ENCODE measurements around the gene ZNF581. TPM values are rescaled to one million over a fixed set of nuclear protein-coding genes. Genes with fewer than 3 reads are reported as not detected.
A peak's percentile ranks its signal among the peaks of the same experiment; 100 is the strongest.

The ZNF581 gene
- total and polyA plus RNA-seq, 4 donors: 2.1 to 7.3 (median 5.2) TPM

DNA sequence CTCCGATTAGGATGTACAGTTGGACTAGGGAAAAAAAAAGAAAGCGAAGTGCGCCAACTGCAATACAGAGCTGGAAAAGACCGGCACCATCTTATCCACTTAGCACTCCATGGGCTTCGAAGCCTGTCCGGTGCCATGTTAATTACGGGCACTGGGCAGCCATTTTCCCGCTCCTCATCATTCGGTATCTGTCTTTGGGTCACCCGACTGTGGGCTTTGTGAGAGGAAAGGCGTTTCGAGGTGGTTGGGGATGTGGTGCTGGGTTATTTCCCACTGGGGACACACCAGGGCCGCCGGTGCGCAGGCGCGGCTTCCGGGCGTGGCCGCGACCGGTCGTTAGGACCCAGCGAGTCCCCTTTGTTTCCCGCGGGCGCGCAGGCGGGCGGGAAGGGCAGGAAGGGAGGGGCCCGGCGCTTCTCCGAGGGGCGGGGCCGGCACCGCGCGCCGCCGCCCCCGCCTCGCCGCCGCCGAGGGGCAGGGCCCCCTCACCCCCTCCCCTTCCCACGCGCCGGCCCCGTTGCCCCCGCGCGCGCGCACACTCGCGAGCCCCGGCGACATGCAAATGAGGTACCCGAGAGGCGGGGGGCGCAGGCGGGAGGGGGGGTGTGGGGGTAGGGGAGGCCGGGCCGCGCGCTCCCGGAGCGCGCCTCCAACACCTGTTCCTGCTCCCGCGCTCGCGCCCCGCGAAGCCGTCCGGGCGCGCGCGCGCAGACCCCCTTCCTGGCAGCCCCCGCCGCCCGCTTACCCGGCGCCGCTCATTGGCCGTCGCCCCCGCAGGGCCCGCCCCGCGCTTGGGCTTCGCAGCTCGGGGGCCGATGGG, 43.4 kb upstream of the ZNF581 start, which contains the start of gene ZNF524:
TSS of gene ZNF524 (plus strand) at position 447 of the 820 bp plus-strand sequence. CDS start 1,825 bp downstream, outside the sequence.
- DNase-seq (ENCODE audit: low spot score): peak; percentile 86
- H3K4me1 ChIP-seq (ENCODE audit: control insufficient read depth in 4 of 4, insufficient read depth in 4 of 4, low read length in 3 of 4): peaks cover 1 to 17% (median 16%) of the 10 kb centered on the region in 4 donors
- peak within 1 kb of the TSS; percentile 87 to 89 for H3K9ac ChIP-seq (ENCODE audit: low read depth in 1 of 2, low read length in 2 of 2)
- under 1% methylated on average over 97 of the region's 97 CpGs for WGBS
- H3K27me3 ChIP-seq (ENCODE audit: control insufficient read depth in 4 of 4, insufficient read depth in 4 of 4, low read length in 3 of 4): no peaks in the 10 kb centered on the region
- peak within 1 kb of the TSS; percentile 78 to 91 (median 85) for H3K4me3 ChIP-seq (ENCODE audit: low read depth in 1 of 3, low read length in 3 of 3)
- TF ChIP-seq, protein P1, sequence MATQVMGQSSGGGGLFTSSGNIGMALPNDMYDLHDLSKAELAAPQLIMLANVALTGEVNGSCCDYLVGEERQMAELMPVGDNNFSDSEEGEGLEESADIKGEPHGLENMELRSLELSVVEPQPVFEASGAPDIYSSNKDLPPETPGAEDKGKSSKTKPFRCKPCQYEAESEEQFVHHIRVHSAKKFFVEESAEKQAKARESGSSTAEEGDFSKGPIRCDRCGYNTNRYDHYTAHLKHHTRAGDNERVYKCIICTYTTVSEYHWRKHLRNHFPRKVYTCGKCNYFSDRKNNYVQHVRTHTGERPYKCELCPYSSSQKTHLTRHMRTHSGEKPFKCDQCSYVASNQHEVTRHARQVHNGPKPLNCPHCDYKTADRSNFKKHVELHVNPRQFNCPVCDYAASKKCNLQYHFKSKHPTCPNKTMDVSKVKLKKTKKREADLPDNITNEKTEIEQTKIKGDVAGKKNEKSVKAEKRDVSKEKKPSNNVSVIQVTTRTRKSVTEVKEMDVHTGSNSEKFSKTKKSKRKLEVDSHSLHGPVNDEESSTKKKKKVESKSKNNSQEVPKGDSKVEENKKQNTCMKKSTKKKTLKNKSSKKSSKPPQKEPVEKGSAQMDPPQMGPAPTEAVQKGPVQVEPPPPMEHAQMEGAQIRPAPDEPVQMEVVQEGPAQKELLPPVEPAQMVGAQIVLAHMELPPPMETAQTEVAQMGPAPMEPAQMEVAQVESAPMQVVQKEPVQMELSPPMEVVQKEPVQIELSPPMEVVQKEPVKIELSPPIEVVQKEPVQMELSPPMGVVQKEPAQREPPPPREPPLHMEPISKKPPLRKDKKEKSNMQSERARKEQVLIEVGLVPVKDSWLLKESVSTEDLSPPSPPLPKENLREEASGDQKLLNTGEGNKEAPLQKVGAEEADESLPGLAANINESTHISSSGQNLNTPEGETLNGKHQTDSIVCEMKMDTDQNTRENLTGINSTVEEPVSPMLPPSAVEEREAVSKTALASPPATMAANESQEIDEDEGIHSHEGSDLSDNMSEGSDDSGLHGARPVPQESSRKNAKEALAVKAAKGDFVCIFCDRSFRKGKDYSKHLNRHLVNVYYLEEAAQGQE (IDR thresholded peaks at IDR 0.05): no peak
- TF ChIP-seq YY1 (IDR thresholded peaks at IDR 0.05) (peak; percentile 99), TAF1 (conservative IDR thresholded peaks at IDR 0.05) (no peak), ATF3 (IDR thresholded peaks at IDR 0.05) (no peak), CTCF (IDR thresholded peaks at IDR 0.05; ENCODE audit: low read depth, low read length, missing input control) (no peak), EGR1 (IDR thresholded peaks at IDR 0.05; ENCODE audit: low read depth in 2 of 2) (no peak), SP1 (IDR thresholded peaks at IDR 0.05) (peak; percentile 4)
- TF ChIP-seq, protein P2, sequence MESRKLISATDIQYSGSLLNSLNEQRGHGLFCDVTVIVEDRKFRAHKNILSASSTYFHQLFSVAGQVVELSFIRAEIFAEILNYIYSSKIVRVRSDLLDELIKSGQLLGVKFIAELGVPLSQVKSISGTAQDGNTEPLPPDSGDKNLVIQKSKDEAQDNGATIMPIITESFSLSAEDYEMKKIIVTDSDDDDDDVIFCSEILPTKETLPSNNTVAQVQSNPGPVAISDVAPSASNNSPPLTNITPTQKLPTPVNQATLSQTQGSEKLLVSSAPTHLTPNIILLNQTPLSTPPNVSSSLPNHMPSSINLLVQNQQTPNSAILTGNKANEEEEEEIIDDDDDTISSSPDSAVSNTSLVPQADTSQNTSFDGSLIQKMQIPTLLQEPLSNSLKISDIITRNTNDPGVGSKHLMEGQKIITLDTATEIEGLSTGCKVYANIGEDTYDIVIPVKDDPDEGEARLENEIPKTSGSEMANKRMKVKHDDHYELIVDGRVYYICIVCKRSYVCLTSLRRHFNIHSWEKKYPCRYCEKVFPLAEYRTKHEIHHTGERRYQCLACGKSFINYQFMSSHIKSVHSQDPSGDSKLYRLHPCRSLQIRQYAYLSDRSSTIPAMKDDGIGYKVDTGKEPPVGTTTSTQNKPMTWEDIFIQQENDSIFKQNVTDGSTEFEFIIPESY (IDR thresholded peaks at IDR 0.05): peak; percentile 6
- no peaks in the 10 kb centered on the region for H3K9me3 ChIP-seq (ENCODE audit: control insufficient read depth in 4 of 4, low read length in 3 of 4)
- H3K36me3 ChIP-seq (ENCODE audit: control insufficient read depth in 4 of 4, insufficient read depth in 3 of 4, low read depth in 1 of 4, low read length in 3 of 4): peaks cover 0 to 14% (median 6%) of the 10 kb centered on the region in 4 donors
- peak within 1 kb of the TSS; percentile 92 to 96 for H3K27ac ChIP-seq (ENCODE audit: low read depth in 1 of 2, low read length in 2 of 2)

- H3K27ac ChIP-seq (ENCODE audit: low read depth in 1 of 2, low read length in 2 of 2): peak overlapping the region; percentile 62 to 96
- peaks cover 1 to 17% (median 16%) of the 10 kb centered on the region in 4 donors for H3K4me1 ChIP-seq (ENCODE audit: control insufficient read depth in 4 of 4, insufficient read depth in 4 of 4, low read length in 3 of 4)
- H3K36me3 ChIP-seq (ENCODE audit: control insufficient read depth in 4 of 4, insufficient read depth in 3 of 4, low read depth in 1 of 4, low read length in 3 of 4): peaks cover 0 to 8% (median 3%) of the 10 kb centered on the region in 4 donors
- peak overlapping the region; percentile 49 to 85 (median 65) for H3K4me3 ChIP-seq (ENCODE audit: low read depth in 1 of 3, low read length in 3 of 3)
- DNase-seq (ENCODE audit: low spot score): no peak
- H3K27me3 ChIP-seq (ENCODE audit: control insufficient read depth in 4 of 4, insufficient read depth in 4 of 4, low read length in 3 of 4): no peaks in the 10 kb centered on the region
- H3K9me3 ChIP-seq (ENCODE audit: control insufficient read depth in 4 of 4, low read length in 3 of 4): no peaks in the 10 kb centered on the region
- TF ChIP-seq RAD21 (IDR thresholded peaks at IDR 0.05) (no peak), MAX (IDR thresholded peaks at IDR 0.05) (no peak)
- WGBS: 15% methylated on average over 15 of the region's 15 CpGs
- peak overlapping the region; percentile 51 to 63 for H3K9ac ChIP-seq (ENCODE audit: low read depth in 1 of 2, low read length in 2 of 2)
These were observed 42.8 kb upstream of the ZNF581 start for GRCh38 chr19:55600662-55601028.

Measured in liver (tissue), 9 donors.